Memory B cell (primary cell): ENCODE measurements around the gene ZCCHC2.
A peak's percentile ranks its signal among the peaks of the same experiment; 100 is the strongest.

ENCODE experiments used
- ATAC-seq: fragments of 150-1000 bp; cut with Tn5 transposase; 2 replicates; pipeline ENCODE4 v1.10.0; 2021; ENCODE audit warnings: low read depth, mild to moderate bottlenecking, moderate library complexity
- DNase-seq, 2 donors: peaks; one replicate each; pipeline ENCODE4 v3.0.0; 2022; ENCODE audit warnings: low spot score in 2 of 2
- H3K27ac Mint-ChIP-seq: one replicate; pipeline ENCODE4 v1.8.0; 2022; ENCODE audit warnings: mild to moderate bottlenecking, moderate library complexity, mixed read lengths
- H3K27me3 Mint-ChIP-seq: one replicate; pipeline ENCODE4 v1.8.0; 2022; ENCODE audit warnings: mixed read lengths
- H3K36me3 Mint-ChIP-seq: one replicate; pipeline ENCODE4 v1.8.0; 2022; ENCODE audit warnings: mild to moderate bottlenecking, mixed read lengths
- H3K4me1 Mint-ChIP-seq: one replicate; pipeline ENCODE4 v1.8.0; 2022; ENCODE audit warnings: mixed read lengths
- H3K4me3 Mint-ChIP-seq: one replicate; pipeline ENCODE4 v1.8.0; 2022; ENCODE audit warnings: mild to moderate bottlenecking, moderate library complexity, mixed read lengths
- H3K9me3 Mint-ChIP-seq: one replicate; pipeline ENCODE4 v1.8.0; 2022; ENCODE audit warnings: mixed read lengths

ZCCHC2 gene

GRCh38 chr18:62499263-62499650 lies 23.6 kb upstream of the ZCCHC2 start:
- no peaks in the 10 kb centered on the region for H3K36me3 Mint-ChIP-seq
- no peak overlapping the region for H3K4me3 Mint-ChIP-seq
- H3K9me3 Mint-ChIP-seq = no peaks in the 10 kb centered on the region
- no peak for ATAC-seq
- peaks cover 11% of the 10 kb centered on the region for H3K4me1 Mint-ChIP-seq
- no peaks in the 10 kb centered on the region for H3K27me3 Mint-ChIP-seq
- DNase-seq = no peak
- H3K27ac Mint-ChIP-seq = no peak overlapping the region

GRCh38 chr18:62500174-62500573 lies 22.7 kb upstream of the ZCCHC2 start:
- no peak overlapping the region for H3K4me3 Mint-ChIP-seq
- H3K4me1 Mint-ChIP-seq = peaks cover 11% of the 10 kb centered on the region
- DNase-seq (no peak), ATAC-seq (no peak)
- no peaks in the 10 kb centered on the region for H3K27me3 Mint-ChIP-seq
- no peak overlapping the region for H3K27ac Mint-ChIP-seq
- H3K9me3 Mint-ChIP-seq = no peaks in the 10 kb centered on the region
- H3K36me3 Mint-ChIP-seq = no peaks in the 10 kb centered on the region

GRCh38 chr18:62500966-62501591 lies 21.7 kb upstream of the ZCCHC2 start:
- Mint-ChIP-seq H3K4me3 (no peak overlapping the region), H3K27me3 (no peaks in the 10 kb centered on the region)

GRCh38 chr18:62505669-62506494 lies 16.9 kb upstream of the ZCCHC2 start:
- ATAC-seq = peak; percentile 93
- peak; percentile 19 for DNase-seq
- Mint-ChIP-seq H3K4me3 (peak overlapping the region; percentile 77), H3K27ac (peak overlapping the region; percentile 76), H3K36me3 (no peaks in the 10 kb centered on the region), H3K4me1 (peaks cover 7% of the 10 kb centered on the region), H3K27me3 (no peaks in the 10 kb centered on the region), H3K9me3 (no peaks in the 10 kb centered on the region)

More at GRCh38 chr18:62500966-62501591, 21.7 kb upstream of the ZCCHC2 start:
- ATAC-seq = no peak
- DNase-seq = no peak
- Mint-ChIP-seq H3K27ac (no peak overlapping the region), H3K9me3 (no peaks in the 10 kb centered on the region), H3K36me3 (no peaks in the 10 kb centered on the region), H3K4me1 (peaks cover 15% of the 10 kb centered on the region)

- peak overlapping the region; percentile 76 for H3K27ac Mint-ChIP-seq
- ATAC-seq = peak; percentile 23
- peaks cover 2% of the 10 kb centered on the region for H3K9me3 Mint-ChIP-seq
- no peak for DNase-seq
- H3K4me3 Mint-ChIP-seq = peak overlapping the region; percentile 77
- no peaks in the 10 kb centered on the region for H3K27me3 Mint-ChIP-seq
- peaks cover 7% of the 10 kb centered on the region for H3K4me1 Mint-ChIP-seq
- peaks cover under 1% of the 10 kb centered on the region for H3K36me3 Mint-ChIP-seq
Measured at GRCh38 chr18:62506495-62507143, 16.2 kb upstream of the ZCCHC2 start.

- Mint-ChIP-seq H3K27me3 (no peaks in the 10 kb centered on the region), H3K27ac (no peak overlapping the region), H3K4me1 (peaks cover 7% of the 10 kb centered on the region), H3K4me3 (no peak overlapping the region), H3K9me3 (peaks cover 19% of the 10 kb centered on the region), H3K36me3 (peaks cover 16% of the 10 kb centered on the region)
- no peak for DNase-seq
- ATAC-seq = no peak
Measured at GRCh38 chr18:62509779-62510178, 13.0 kb upstream of the ZCCHC2 start.

- no peak for ATAC-seq
- H3K27me3 Mint-ChIP-seq = no peaks in the 10 kb centered on the region
- peaks cover 16% of the 10 kb centered on the region for H3K36me3 Mint-ChIP-seq
- H3K4me3 Mint-ChIP-seq = no peak overlapping the region
- peaks cover 5% of the 10 kb centered on the region for H3K4me1 Mint-ChIP-seq
- no peak overlapping the region for H3K27ac Mint-ChIP-seq
- DNase-seq = no peak
- H3K9me3 Mint-ChIP-seq = peaks cover 19% of the 10 kb centered on the region
Measured at GRCh38 chr18:62510789-62511188, 12.0 kb upstream of the ZCCHC2 start.

- Mint-ChIP-seq H3K4me1 (no peaks in the 10 kb centered on the region), H3K4me3 (no peak overlapping the region), H3K27me3 (no peaks in the 10 kb centered on the region), H3K9me3 (peaks cover 19% of the 10 kb centered on the region), H3K36me3 (peaks cover 16% of the 10 kb centered on the region), H3K27ac (no peak overlapping the region)
- ATAC-seq (no peak), DNase-seq (no peak)
Measured at GRCh38 chr18:62512532-62512931, 10.3 kb upstream of the ZCCHC2 start.

GRCh38 chr18:62512996-62513395 lies 9.8 kb upstream of the ZCCHC2 start:
- Mint-ChIP-seq H3K4me1 (no peaks in the 10 kb centered on the region), H3K4me3 (no peak overlapping the region), H3K27me3 (no peaks in the 10 kb centered on the region), H3K36me3 (peaks cover 16% of the 10 kb centered on the region), H3K27ac (no peak overlapping the region), H3K9me3 (peaks cover 19% of the 10 kb centered on the region)
- no peak for ATAC-seq
- no peak for DNase-seq

GRCh38 chr18:62514570-62514969 lies 8.3 kb upstream of the ZCCHC2 start:
- DNase-seq = no peak
- H3K4me3 Mint-ChIP-seq = no peak overlapping the region
- ATAC-seq = no peak
- no peaks in the 10 kb centered on the region for H3K27me3 Mint-ChIP-seq
- peaks cover 19% of the 10 kb centered on the region for H3K9me3 Mint-ChIP-seq
- H3K27ac Mint-ChIP-seq = no peak overlapping the region
- H3K36me3 Mint-ChIP-seq = peaks cover 20% of the 10 kb centered on the region
- H3K4me1 Mint-ChIP-seq = no peaks in the 10 kb centered on the region

- H3K9me3 Mint-ChIP-seq = peaks cover 19% of the 10 kb centered on the region
- DNase-seq (no peak), ATAC-seq (no peak)
- H3K4me1 Mint-ChIP-seq = peaks cover 3% of the 10 kb centered on the region
- H3K36me3 Mint-ChIP-seq = peaks cover 20% of the 10 kb centered on the region
- no peak overlapping the region for H3K4me3 Mint-ChIP-seq
- H3K27ac Mint-ChIP-seq = no peak overlapping the region
- no peaks in the 10 kb centered on the region for H3K27me3 Mint-ChIP-seq
Measured at GRCh38 chr18:62516242-62516641, 6.6 kb upstream of the ZCCHC2 start.

GRCh38 chr18:62518460-62519375 lies 4.1 kb upstream of the ZCCHC2 start:
- H3K27me3 Mint-ChIP-seq = no peaks in the 10 kb centered on the region
- no peak overlapping the region for H3K27ac Mint-ChIP-seq

GRCh38 chr18:62519684-62520083 lies 3.1 kb upstream of the ZCCHC2 start:
- Mint-ChIP-seq H3K36me3 (peaks cover 4% of the 10 kb centered on the region), H3K9me3 (no peaks in the 10 kb centered on the region), H3K4me1 (peaks cover 8% of the 10 kb centered on the region), H3K27ac (no peak overlapping the region), H3K27me3 (no peaks in the 10 kb centered on the region), H3K4me3 (no peak overlapping the region)
- ATAC-seq (no peak), DNase-seq (no peak)

More at GRCh38 chr18:62518460-62519375, 4.1 kb upstream of the ZCCHC2 start:
- Mint-ChIP-seq H3K36me3 (peaks cover 7% of the 10 kb centered on the region), H3K4me3 (no peak overlapping the region), H3K4me1 (peaks cover 8% of the 10 kb centered on the region), H3K9me3 (peaks cover 4% of the 10 kb centered on the region)
- ATAC-seq = no peak
- no peak for DNase-seq
